ENCODE data around the gene ZNF487. TPM values are rescaled to one million over a fixed set of nuclear protein-coding genes. Genes with fewer than 3 reads are reported as not detected.

ZNF487 gene
- polyA plus RNA-seq, 2 of the 4 experiments (the other 2 are of a cell fraction): 4.3 to 7.2 TPM

GRCh38 chr10:43452356-43452914 is 15.5 kb downstream of the ZNF487 start:
- Histone ChIP-seq H3K4me1 (peaks cover 13% of the 10 kb centered on the region), H3K4me2 (no peak overlapping the region), H3K4me3 (no peak overlapping the region), H3K27ac (no peak overlapping the region), H3K9me3 (no peaks in the 10 kb centered on the region)
- CTCF ChIA-PET: interaction anchor here (1.1 to 1.4 kb wide), 4 partner anchors 9 to 62 kb away, joined by 3 to 6 read pairs (median 4); no protein-coding TSS in a partner anchor
- ATAC-seq: no peak
- no peak for TF ChIP-seq TP53 (CRISPR knock-in tag; IDR thresholded peaks at IDR 0.05)
- no peak for TF ChIP-seq POLR2AphosphoS2 (conservative IDR thresholded peaks at IDR 0.05; ENCODE audit: low read length)
- no peak for TF ChIP-seq RCOR1 (IDR thresholded peaks at IDR 0.05; ENCODE audit: low read depth, low read length)
- no peak for TF ChIP-seq HEYL (CRISPR knock-in tag; IDR thresholded peaks at IDR 0.05)
- TF ChIP-seq CEBPB (IDR thresholded peaks at IDR 0.05): no peak
- no peak for TF ChIP-seq ZFP36 (IDR thresholded peaks at IDR 0.05; ENCODE audit: borderline replicate concordance, partially characterized antibody)
- TF ChIP-seq RNF2 (IDR thresholded peaks at IDR 0.05; ENCODE audit: borderline replicate concordance, low read depth): no peak
- no peak for TF ChIP-seq HOXA7 (CRISPR knock-in tag; IDR thresholded peaks at IDR 0.05)
- TF ChIP-seq ATOH8 (CRISPR knock-in tag; IDR thresholded peaks at IDR 0.05; ENCODE audit: low read depth): no peak
- TF ChIP-seq CHD4 (IDR thresholded peaks at IDR 0.05; ENCODE audit: borderline replicate concordance): no peak
- no peak for TF ChIP-seq ZNF302 (CRISPR knock-in tag; IDR thresholded peaks at IDR 0.05)
- TF ChIP-seq ELK1 (IDR thresholded peaks at IDR 0.05; ENCODE audit: low read depth, low read length): no peak
- no peak for TF ChIP-seq CTCF (IDR thresholded peaks at IDR 0.05)
- no peak for TF ChIP-seq KDM5A (IDR thresholded peaks at IDR 0.05)
- TF ChIP-seq PBX3 (IDR thresholded peaks at IDR 0.05): no peak
- no peak for TF ChIP-seq USF2 (IDR thresholded peaks at IDR 0.05)
- no peak for DNase-seq (ENCODE audit: low read depth in 1 of 2, low spot score in 1 of 2)
- FAIRE-seq: no peak
- 84% methylated on average over 4 of the region's 4 CpGs for WGBS (ENCODE audit: missing lambda C conversion rate)
- POLR2A ChIA-PET: interaction anchor here (0.6 kb wide), 1 partner anchor 16 kb away, joined by 4 read pairs; no protein-coding TSS in a partner anchor

- Histone ChIP-seq H3K4me2 (no peak overlapping the region), H3K4me3 (no peak overlapping the region), H3K9me3 (no peaks in the 10 kb centered on the region), H3K27ac (no peak overlapping the region), H3K4me1 (peaks cover 13% of the 10 kb centered on the region)
- FAIRE-seq: no peak
- 94% methylated on average over 4 of the region's 4 CpGs for WGBS (ENCODE audit: missing lambda C conversion rate)
- ATAC-seq: no peak
- DNase-seq (ENCODE audit: low read depth in 1 of 2, low spot score in 1 of 2): no peak
- ChIA-PET POLR2A (interaction anchor here (0.6 kb wide), 1 partner anchor 17 kb away, joined by 4 read pairs; no protein-coding TSS in a partner anchor), CTCF (interaction anchor here (0.9 to 1.4 kb wide), 4 partner anchors 10 to 114 kb away, joined by 3 to 6 read pairs (median 3); no protein-coding TSS in a partner anchor)
- no peak for TF ChIP-seq HOXA7 (CRISPR knock-in tag; IDR thresholded peaks at IDR 0.05)
- TF ChIP-seq MAX (IDR thresholded peaks at IDR 0.05): no peak
- TF ChIP-seq HMGXB4 (CRISPR knock-in tag; IDR thresholded peaks at IDR 0.05; ENCODE audit: borderline replicate concordance): no peak
- TF ChIP-seq JUN (IDR thresholded peaks at IDR 0.05): no peak
- TF ChIP-seq HOXB13 (CRISPR knock-in tag; IDR thresholded peaks at IDR 0.05; ENCODE audit: low read depth): no peak
- no peak for TF ChIP-seq TFCP2L1 (CRISPR knock-in tag; IDR thresholded peaks at IDR 0.05)
- TF ChIP-seq PHF8 (IDR thresholded peaks at IDR 0.05; ENCODE audit: borderline replicate concordance, low read depth): no peak
- no peak for TF ChIP-seq BHLHE40 (IDR thresholded peaks at IDR 0.05; ENCODE audit: low read depth, low read length)
- TF ChIP-seq EHF (CRISPR knock-in tag; IDR thresholded peaks at IDR 0.05): no peak
- TF ChIP-seq MYC (IDR thresholded peaks at IDR 0.05; ENCODE audit: borderline replicate concordance, low read length): no peak
- no peak for TF ChIP-seq NR3C1 (IDR thresholded peaks at IDR 0.05)
- TF ChIP-seq KDM1A (IDR thresholded peaks at IDR 0.05; ENCODE audit: low read depth): no peak
- no peak for TF ChIP-seq FOSB (CRISPR knock-in tag; IDR thresholded peaks at IDR 0.05)
- no peak for TF ChIP-seq ATOH8 (CRISPR knock-in tag; IDR thresholded peaks at IDR 0.05; ENCODE audit: low read depth)
Observed at GRCh38 chr10:43453266-43453831, 16.4 kb downstream of the ZNF487 start.

Measured in A549 (cell line).